GM12878 (cell line): ENCODE results near the gene HEXA.

Source experiments
- ATF2 ChIP-seq: IDR thresholded peaks from 2 replicates; pipeline ENCODE4 v1.6.1; 2012; ENCODE audit warnings: low read length, inconsistent platforms
- BRCA1 ChIP-seq: IDR thresholded peaks from 2 replicates; pipeline ENCODE4 v1.6.1; 2011; ENCODE audit warnings: low read depth, low read length, improper control_type of control experiment
- CREB1 ChIP-seq: IDR thresholded peaks from 2 replicates; pipeline ENCODE4 v1.6.1; 2012; ENCODE audit warnings: low read depth, mild to moderate bottlenecking, inconsistent platforms
- EP300 ChIP-seq, 2 experiments: fragments of 150-350 bp in 1 of 2; IDR thresholded peaks; 2 replicates each; pipeline ENCODE4 v1.6.1; 2011 to 2012; ENCODE audit warnings: low read depth in 2 of 2, low read length in 2 of 2, borderline replicate concordance in 1 of 2, improper control_type of control experiment in 1 of 2, inconsistent platforms in 1 of 2; ENCODE audit not compliant: control insufficient read depth in 1 of 2
- KDM1A ChIP-seq: fragments of 200-600 bp; sonication (generic); IDR thresholded peaks from 2 replicates; pipeline ENCODE4 v1.6.1; 2016; ENCODE audit warnings: borderline replicate concordance
- POLR2A ChIP-seq: IDR thresholded peaks from 2 replicates; pipeline ENCODE4 v1.6.1; 2011; ENCODE audit warnings: low read depth, mild to moderate bottlenecking, low read length

GRCh38 chr15:72313448-72313840, 62.4 kb downstream of the HEXA start:
- TF ChIP-seq KDM1A (no peak), POLR2A (no peak), ATF2 (no peak), CREB1 (no peak), EP300 (IDR thresholded peaks at IDR 0.05; ENCODE audit: borderline replicate concordance in 1 of 2, control insufficient read depth in 1 of 2, low read depth in 2 of 2, low read length in 2 of 2) (no peak), BRCA1 (no peak)
